HG02759 (cell line): Measurements from ENCODE around the gene PAFAH1B1.
"Not testable (repeated sequence)": the region's sequence is repeated elsewhere in the genome, so short reads cannot be mapped to it uniquely, and the experiment has no call there.

Experiments used
- ATAC-seq: cut with Tn5 transposase; IDR thresholded peaks from one replicate; pipeline ENCODE4 v1.9.1; 2021; ENCODE audit warnings: mild to moderate bottlenecking, moderate library complexity; ENCODE audit not compliant: unreplicated experiment

PAFAH1B1 gene

GRCh38 chr17:2634361-2634960, 41.0 kb downstream of the PAFAH1B1 start:
- no peak for ATAC-seq

- no peak for ATAC-seq
Measured at GRCh38 chr17:2635241-2635640, 41.8 kb downstream of the PAFAH1B1 start.

GRCh38 chr17:2635675-2636074, 42.2 kb downstream of the PAFAH1B1 start:
- no peak for ATAC-seq

- no peak for ATAC-seq
Measured at GRCh38 chr17:2636169-2636930, 42.9 kb downstream of the PAFAH1B1 start.

- no peak for ATAC-seq
Measured at GRCh38 chr17:2637422-2637821, 44.0 kb downstream of the PAFAH1B1 start.

- no peak for ATAC-seq
Measured at GRCh38 chr17:2644971-2645370, 51.5 kb downstream of the PAFAH1B1 start.

- ATAC-seq = no peak
Measured at GRCh38 chr17:2647957-2648356, 54.5 kb downstream of the PAFAH1B1 start.

- no peak for ATAC-seq
Measured at GRCh38 chr17:2649191-2649590, 55.7 kb downstream of the PAFAH1B1 start.

- not testable (repeated sequence) for ATAC-seq
Measured at GRCh38 chr17:2652911-2653310, 59.5 kb downstream of the PAFAH1B1 start.

- ATAC-seq = no peak
Measured at GRCh38 chr17:2655546-2655945, 62.1 kb downstream of the PAFAH1B1 start.

GRCh38 chr17:2656283-2656682, 62.8 kb downstream of the PAFAH1B1 start:
- ATAC-seq = no peak

GRCh38 chr17:2659337-2659736, 65.9 kb downstream of the PAFAH1B1 start:
- ATAC-seq = not testable (repeated sequence)

- ATAC-seq = not testable (repeated sequence)
Measured at GRCh38 chr17:2660410-2660809, 67.0 kb downstream of the PAFAH1B1 start.

GRCh38 chr17:2672026-2672425, 78.6 kb downstream of the PAFAH1B1 start:
- ATAC-seq = no peak

- ATAC-seq = not testable (repeated sequence)
Measured at GRCh38 chr17:2679247-2679646, 85.8 kb downstream of the PAFAH1B1 start.

- ATAC-seq = no peak
Measured at GRCh38 chr17:2680961-2681360, 87.5 kb downstream of the PAFAH1B1 start.

- no peak for ATAC-seq
Measured at GRCh38 chr17:2681650-2682049, 88.2 kb downstream of the PAFAH1B1 start.

- no peak for ATAC-seq
Measured at GRCh38 chr17:2682176-2682938, 88.9 kb downstream of the PAFAH1B1 start.

GRCh38 chr17:2683912-2684311, 90.5 kb downstream of the PAFAH1B1 start:
- ATAC-seq = no peak

- no peak for ATAC-seq
Measured at GRCh38 chr17:2684549-2684948, 91.1 kb downstream of the PAFAH1B1 start.

- no peak for ATAC-seq
Measured at GRCh38 chr17:2685696-2686095, 92.2 kb downstream of the PAFAH1B1 start.

- ATAC-seq = no peak
Measured at GRCh38 chr17:2687074-2687418, 93.6 kb downstream of the PAFAH1B1 start.
